IMR-90 (cell line): Measurements from ENCODE around the gene ADAM23. TPM values are rescaled to one million over a fixed set of nuclear protein-coding genes. Genes with fewer than 3 reads are reported as not detected.

ENCODE experiments used
- ATAC-seq: fragments of 200-7000 bp; cut with Tn5 transposase; 2 replicates; pipeline ENCODE4 v1.9.1; 2020; ENCODE audit warnings: low read depth, mild to moderate bottlenecking, moderate library complexity
- BruUV-seq: library from RNA; stranded (reverse); fragments of 400-500 nt; replicated peaks from 2 replicates; lab custom pipeline; 2021; lab: Mats Ljungman, UMichigan
- CTCF ChIA-PET: fragments of 300-600 bp; formaldehyde crosslinking; extraction: SDS; loops from one replicate; lab custom pipeline; 2021; ENCODE audit warnings: antibody characterized with exemption; lab: Yijun Ruan, JAX
- POLR2A ChIA-PET: fragments of 300-600 bp; sonication (Branson Sonifier 250); formaldehyde crosslinking; loops from one replicate; lab custom pipeline; 2022; ENCODE audit warnings: antibody characterized with exemption; ENCODE audit not compliant: unreplicated experiment; lab: Charles Lee
- DNase-seq: peaks from one replicate; pipeline ENCODE4 v3.0.0; 2013
- H2AFZ ChIP-seq: replicated peaks from 2 replicates; pipeline ENCODE3; 2013; ENCODE audit warnings: low read length, mild to moderate bottlenecking; ENCODE audit not compliant: poor library complexity
- H2AK5ac ChIP-seq: 2 replicates; pipeline ENCODE4 v1.6.1; 2013; ENCODE audit warnings: low read depth, low read length, inconsistent platforms
- H2AK9ac ChIP-seq: replicated peaks from 2 replicates; pipeline ENCODE3; 2013; ENCODE audit warnings: mild to moderate bottlenecking, low read depth, low read length, moderate library complexity; ENCODE audit not compliant: poor library complexity
- H2BK120ac ChIP-seq: 2 replicates; pipeline ENCODE4 v1.6.1; 2013; ENCODE audit warnings: low read depth, low read length, inconsistent platforms
- H2BK15ac ChIP-seq: 3 replicates; pipeline ENCODE4 v1.6.1; 2013; ENCODE audit warnings: low read depth, low read length, inconsistent platforms
- H2BK20ac ChIP-seq: 2 replicates; pipeline ENCODE4 v1.6.1; 2013; ENCODE audit warnings: low read depth, mild to moderate bottlenecking, inconsistent platforms, low read length, moderate library complexity
- H2BK5ac ChIP-seq: 2 replicates; pipeline ENCODE4 v1.6.1; 2013; ENCODE audit warnings: mild to moderate bottlenecking, low read depth, low read length, inconsistent platforms; ENCODE audit not compliant: poor library complexity, severe bottlenecking
- H3K14ac ChIP-seq: replicated peaks from 2 replicates; pipeline ENCODE4 v1.6.1; 2013; ENCODE audit warnings: low read depth, low read length, inconsistent platforms
- H3K18ac ChIP-seq: 2 replicates; pipeline ENCODE4 v1.6.1; 2013; ENCODE audit warnings: low read depth, low read length, control low read depth
- H3K23ac ChIP-seq: 2 replicates; pipeline ENCODE4 v1.6.1; 2013; ENCODE audit warnings: low read depth, low read length, inconsistent platforms
- H3K27ac ChIP-seq: 2 replicates; pipeline ENCODE4 v1.5.1; 2013; ENCODE audit warnings: mild to moderate bottlenecking, control low read depth, low read length; ENCODE audit not compliant: insufficient read depth
- H3K27me3 ChIP-seq: 2 replicates; pipeline ENCODE4 v1.6.1; 2013; ENCODE audit warnings: low read length; ENCODE audit not compliant: control insufficient read depth, insufficient read depth
- H3K36me3 ChIP-seq: 2 replicates; pipeline ENCODE4 v1.6.1; 2013; ENCODE audit warnings: low read length, mixed read lengths; ENCODE audit not compliant: control insufficient read depth, insufficient read depth
- H3K4ac ChIP-seq: 2 replicates; pipeline ENCODE4 v1.6.1; 2013; ENCODE audit warnings: low read depth, low read length, inconsistent platforms
- H3K4me1 ChIP-seq: 2 replicates; pipeline ENCODE4 v1.6.1; 2013; ENCODE audit warnings: low read length, mixed read lengths; ENCODE audit not compliant: control insufficient read depth, insufficient read depth
- H3K4me2 ChIP-seq: 2 replicates; pipeline ENCODE4 v1.6.1; 2013; ENCODE audit warnings: low read depth, mild to moderate bottlenecking, control low read depth, low read length, moderate library complexity
- H3K4me3 ChIP-seq: 2 replicates; pipeline ENCODE4 v1.5.1; 2013; ENCODE audit warnings: low read depth, mild to moderate bottlenecking, control low read depth, low read length, moderate library complexity; ENCODE audit not compliant: insufficient read depth
- H3K56ac ChIP-seq: 2 replicates; pipeline ENCODE4 v1.6.1; 2013; ENCODE audit warnings: low read length, inconsistent platforms; ENCODE audit not compliant: insufficient read depth; ENCODE audit errors: extremely low read depth
- H3K79me1 ChIP-seq, 2 experiments: 2 replicates each; pipeline ENCODE4 v1.6.1; 2013; ENCODE audit warnings: low read length in 2 of 2, inconsistent platforms in 1 of 2, low read depth in 1 of 2
- H3K9ac ChIP-seq: 2 replicates; pipeline ENCODE4 v1.6.1; 2013; ENCODE audit warnings: low read depth, low read length, control low read depth
- H3K9me1 ChIP-seq: 2 replicates; pipeline ENCODE4 v1.6.1; 2013; ENCODE audit warnings: low read length, inconsistent platforms; ENCODE audit not compliant: insufficient read depth
- H3K9me3 ChIP-seq: 2 replicates; pipeline ENCODE4 v1.6.1; 2013; ENCODE audit warnings: low read length; ENCODE audit not compliant: control insufficient read depth, insufficient read depth
- H4K20me1 ChIP-seq: 2 replicates; pipeline ENCODE4 v1.6.1; 2013; ENCODE audit warnings: low read length, inconsistent platforms; ENCODE audit not compliant: insufficient read depth
- H4K5ac ChIP-seq: 2 replicates; pipeline ENCODE4 v1.6.1; 2013; ENCODE audit warnings: mild to moderate bottlenecking, low read depth, low read length, control low read depth
- H4K8ac ChIP-seq, 2 experiments: 2 replicates each; pipeline ENCODE4 v1.6.1; 2013; ENCODE audit warnings: low read depth in 2 of 2, low read length in 2 of 2, control low read depth in 1 of 2, inconsistent platforms in 1 of 2
- H4K91ac ChIP-seq: 2 replicates; pipeline ENCODE4 v1.6.1; 2013; ENCODE audit warnings: low read depth, low read length, inconsistent platforms; ENCODE audit not compliant: insufficient read depth
- BHLHE40 ChIP-seq: fragments of 150-350 bp; IDR thresholded peaks from 2 replicates; pipeline ENCODE4 v1.6.1; 2016; ENCODE audit warnings: mild to moderate bottlenecking, low read depth, low read length
- CEBPB ChIP-seq: IDR thresholded peaks from 2 replicates; pipeline ENCODE4 v1.6.1; 2012; ENCODE audit warnings: low read depth, low read length, improper control_type of control experiment
- CHD1 ChIP-seq: IDR thresholded peaks from 2 replicates; pipeline ENCODE4 v1.6.1; 2012; ENCODE audit warnings: low read depth, low read length, improper control_type of control experiment
- CTCF ChIP-seq: conservative IDR thresholded peaks from 2 replicates; pipeline ENCODE4 v1.5.1; 2012; ENCODE audit warnings: mild to moderate bottlenecking, low read depth, low read length, improper control_type of control experiment
- ELK1 ChIP-seq: fragments of 150-350 bp; IDR thresholded peaks from 2 replicates; pipeline ENCODE4 v1.6.1; 2016; ENCODE audit warnings: low read depth, mild to moderate bottlenecking, low read length, moderate library complexity, borderline replicate concordance
- FOS ChIP-seq: fragments of 150-350 bp; IDR thresholded peaks from 2 replicates; pipeline ENCODE4 v1.6.1; 2016; ENCODE audit warnings: low read depth, low read length
- MAFK ChIP-seq: IDR thresholded peaks from 2 replicates; pipeline ENCODE4 v1.6.1; 2012; ENCODE audit warnings: low read depth, low read length, improper control_type of control experiment
- MAZ ChIP-seq: IDR thresholded peaks from 2 replicates; pipeline ENCODE4 v1.6.1; 2012; ENCODE audit warnings: low read depth, mild to moderate bottlenecking, low read length, improper control_type of control experiment, moderate library complexity, borderline replicate concordance
- MXI1 ChIP-seq: IDR thresholded peaks from 2 replicates; pipeline ENCODE4 v1.6.1; 2012; ENCODE audit warnings: low read depth, mild to moderate bottlenecking, low read length, moderate library complexity, borderline replicate concordance
- NFE2L2 ChIP-seq: fragments of 150-350 bp; IDR thresholded peaks from 2 replicates; pipeline ENCODE4 v1.6.1; 2016; ENCODE audit warnings: low read depth, mild to moderate bottlenecking, low read length
- POLR2A ChIP-seq: IDR thresholded peaks from 2 replicates; pipeline ENCODE4 v1.6.1; 2012; ENCODE audit warnings: mild to moderate bottlenecking, low read depth, low read length
- RAD21 ChIP-seq: IDR thresholded peaks from 2 replicates; pipeline ENCODE4 v1.6.1; 2012; ENCODE audit warnings: low read length, improper control_type of control experiment
- RCOR1 ChIP-seq: IDR thresholded peaks from 2 replicates; pipeline ENCODE4 v1.6.1; 2012; ENCODE audit warnings: mild to moderate bottlenecking, low read length, improper control_type of control experiment; ENCODE audit not compliant: insufficient replicate concordance
- RFX5 ChIP-seq: IDR thresholded peaks from 2 replicates; pipeline ENCODE4 v1.8.0; 2012; ENCODE audit warnings: low read depth, mild to moderate bottlenecking, low read length, moderate library complexity
- SMC3 ChIP-seq: fragments of 150-350 bp; IDR thresholded peaks from 2 replicates; pipeline ENCODE4 v1.6.1; 2016; ENCODE audit warnings: low read depth, mild to moderate bottlenecking, antibody characterized with exemption, low read length, moderate library complexity
- USF2 ChIP-seq: fragments of 150-350 bp; IDR thresholded peaks from 2 replicates; pipeline ENCODE4 v1.6.1; 2017; ENCODE audit warnings: mild to moderate bottlenecking, antibody characterized with exemption, low read length, low read depth
- WGBS, 2 experiments: methylation state at CpG; one replicate each; pipeline versions ENCODE4 v1.1.5 to v1.1.7; 2013; ENCODE audit warnings: missing lambda C conversion rate in 2 of 2; ENCODE audit not compliant: insufficient read length in 1 of 2; ENCODE audit errors: extremely low coverage in 2 of 2; 5-methylcytosine and 5-hydroxymethylcytosine counted together
- dilution Hi-C: fragments of 300-500 bp; cut with HindIII; formaldehyde crosslinking; loops from one replicate; pipeline ENCODE4 v1.14.3; 2018; ENCODE audit warnings: low sequenced_read_pairs; ENCODE audit not compliant: unreplicated experiment
- in situ Hi-C: fragments of 300-500 bp; cut with MboI; formaldehyde crosslinking; loops from 3 replicates; pipeline ENCODE4 v1.14.3; 2019; ENCODE audit warnings: low sequenced_read_pairs, inconsistent platforms, mixed read lengths
- intact Hi-C: fragments of 100-400 bp; cut with micrococcal nuclease; formaldehyde crosslinking; loops from 2 replicates; pipeline ENCODE4 v1.10.0; 2022
- polyA plus RNA-seq, 3 experiments: library from polyadenylated mRNA; depleted of rRNA; stranded (reverse); fragments of >200 nt; gene quantifications; 2 replicates each; pipeline ENCODE4 v1.2.3, GENCODE V29; 2012; ENCODE audit warnings: low replicate concordance in 1 of 3
- total RNA-seq: library from RNA; depleted of rRNA; stranded (reverse); fragments of >200 nt; gene quantifications from 2 replicates; pipeline ENCODE4 v1.2.3, GENCODE V29; 2012

Gene ADAM23
- total and polyA plus RNA-seq, 2 of the 4 experiments (the other 2 are of a cell fraction): 2.9 to 10.3 TPM

GRCh38 chr2:206531996-206532543 is 88.7 kb downstream of the ADAM23 start:
- ATAC-seq (peak; percentile 42; the same call in 1 of the 2 replicates), DNase-seq (peak; percentile 29)
- Histone ChIP-seq H4K8ac (no peak overlapping the region), H3K9me1 (no peaks in the 10 kb centered on the region), H3K4ac (no peak overlapping the region), H3K4me3 (no peak overlapping the region), H2BK5ac (no peak overlapping the region), H3K4me1 (no peaks in the 10 kb centered on the region), H3K9ac (no peak overlapping the region), H4K5ac (no peak overlapping the region), H2AK5ac (no peak overlapping the region), H2BK20ac (no peak overlapping the region), H4K91ac (no peak overlapping the region), H4K20me1 (no peaks in the 10 kb centered on the region), H3K4me2 (no peak overlapping the region), H3K18ac (no peak overlapping the region), H3K23ac (no peak overlapping the region), H3K14ac (no peak overlapping the region), H3K27me3 (no peaks in the 10 kb centered on the region), H3K27ac (no peak overlapping the region), H2AFZ (no peak overlapping the region), H3K9me3 (no peaks in the 10 kb centered on the region), H2AK9ac (no peak overlapping the region), H2BK15ac (no peak overlapping the region), H3K56ac (no peak overlapping the region), H3K36me3 (no peaks in the 10 kb centered on the region), H2BK120ac (no peak overlapping the region), H3K79me1 (no peaks in the 10 kb centered on the region)
- TF ChIP-seq RFX5 (no peak), USF2 (no peak), ELK1 (no peak), CTCF (no peak), NFE2L2 (no peak), CHD1 (no peak), MAFK (no peak), BHLHE40 (no peak), POLR2A (no peak), RCOR1 (no peak), RAD21 (no peak), FOS (no peak), MAZ (no peak), CEBPB (no peak), SMC3 (no peak), MXI1 (no peak)
- intact Hi-C loops: no loop called here
- POLR2A ChIA-PET: no interaction called here
- 82% methylated on average over 2 of the region's 3 CpGs; no CpG with 5 or more reads in 1 of the 2 experiments for WGBS, 2 experiments
- CTCF ChIA-PET: no interaction called here
- BruUV-seq: no TSS peak
- dilution Hi-C loops: no loop called here
- in situ Hi-C loops: no loop called here
